WERI-Rb-1 (cell line): Measurements from ENCODE around the gene SLC35G3.

Experiments used
- DNase-seq: peaks from one replicate; pipeline ENCODE4 v3.0.0-alpha.2; 2020
- H3K27ac ChIP-seq: fragments of 250-450 bp; sonication (Bioruptor Pico); 2 replicates; pipeline ENCODE4 v1.5.1; 2020; ENCODE audit warnings: mild to moderate bottlenecking, moderate library complexity
- H3K27me3 ChIP-seq: fragments of 250-450 bp; sonication (Bioruptor Pico); 2 replicates; pipeline ENCODE4 v1.5.1; 2021; ENCODE audit warnings: mild to moderate bottlenecking, low read depth, moderate library complexity; ENCODE audit not compliant: insufficient read depth, severe bottlenecking
- H3K36me3 ChIP-seq: fragments of 250-450 bp; sonication (Bioruptor Pico); 2 replicates; pipeline ENCODE4 v1.5.1; 2020; ENCODE audit warnings: mild to moderate bottlenecking, moderate library complexity
- H3K4me3 ChIP-seq: 2 replicates; pipeline ENCODE4 v1.5.1; 2011; ENCODE audit warnings: low read depth, mild to moderate bottlenecking, control low read depth, low read length
- H3K9me3 ChIP-seq: fragments of 250-450 bp; sonication (Bioruptor Pico); 2 replicates; pipeline ENCODE4 v1.5.1; 2021; ENCODE audit warnings: mild to moderate bottlenecking, moderate library complexity; ENCODE audit not compliant: severe bottlenecking
- TF ChIP-seq, protein P1 (sequence below): IDR thresholded peaks from 2 replicates; pipeline ENCODE4 v1.5.1; 2011; ENCODE audit warnings: low read depth, mild to moderate bottlenecking, control low read depth, inconsistent platforms, low read length

Gene SLC35G3

DNA sequence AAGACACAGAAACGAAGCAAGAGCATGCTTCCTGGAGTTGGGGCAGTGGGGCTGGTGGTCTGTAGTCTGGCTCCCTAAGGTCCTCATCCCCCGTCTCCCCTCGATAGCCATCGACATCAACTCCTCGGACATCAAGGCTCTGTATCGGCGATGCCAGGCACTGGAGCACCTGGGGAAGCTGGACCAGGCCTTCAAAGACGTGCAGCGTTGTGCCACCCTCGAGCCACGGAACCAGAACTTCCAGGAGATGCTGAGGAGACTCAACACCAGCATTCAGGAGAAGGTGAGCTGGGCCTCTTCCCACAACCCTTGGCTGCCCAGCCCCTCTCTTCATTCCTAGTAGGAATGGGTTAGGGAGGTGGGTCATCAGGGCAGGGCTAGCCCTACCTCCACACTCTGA is 44.3 kb downstream of the SLC35G3 start:
- no peaks in the 10 kb centered on the region for H3K27me3 ChIP-seq
- no peak overlapping the region for H3K4me3 ChIP-seq
- H3K36me3 ChIP-seq = no peaks in the 10 kb centered on the region
- no peaks in the 10 kb centered on the region for H3K9me3 ChIP-seq
- no peak for DNase-seq
- TF ChIP-seq, protein P1, sequence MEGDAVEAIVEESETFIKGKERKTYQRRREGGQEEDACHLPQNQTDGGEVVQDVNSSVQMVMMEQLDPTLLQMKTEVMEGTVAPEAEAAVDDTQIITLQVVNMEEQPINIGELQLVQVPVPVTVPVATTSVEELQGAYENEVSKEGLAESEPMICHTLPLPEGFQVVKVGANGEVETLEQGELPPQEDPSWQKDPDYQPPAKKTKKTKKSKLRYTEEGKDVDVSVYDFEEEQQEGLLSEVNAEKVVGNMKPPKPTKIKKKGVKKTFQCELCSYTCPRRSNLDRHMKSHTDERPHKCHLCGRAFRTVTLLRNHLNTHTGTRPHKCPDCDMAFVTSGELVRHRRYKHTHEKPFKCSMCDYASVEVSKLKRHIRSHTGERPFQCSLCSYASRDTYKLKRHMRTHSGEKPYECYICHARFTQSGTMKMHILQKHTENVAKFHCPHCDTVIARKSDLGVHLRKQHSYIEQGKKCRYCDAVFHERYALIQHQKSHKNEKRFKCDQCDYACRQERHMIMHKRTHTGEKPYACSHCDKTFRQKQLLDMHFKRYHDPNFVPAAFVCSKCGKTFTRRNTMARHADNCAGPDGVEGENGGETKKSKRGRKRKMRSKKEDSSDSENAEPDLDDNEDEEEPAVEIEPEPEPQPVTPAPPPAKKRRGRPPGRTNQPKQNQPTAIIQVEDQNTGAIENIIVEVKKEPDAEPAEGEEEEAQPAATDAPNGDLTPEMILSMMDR = no peak
- H3K27ac ChIP-seq = no peak overlapping the region

DNA sequence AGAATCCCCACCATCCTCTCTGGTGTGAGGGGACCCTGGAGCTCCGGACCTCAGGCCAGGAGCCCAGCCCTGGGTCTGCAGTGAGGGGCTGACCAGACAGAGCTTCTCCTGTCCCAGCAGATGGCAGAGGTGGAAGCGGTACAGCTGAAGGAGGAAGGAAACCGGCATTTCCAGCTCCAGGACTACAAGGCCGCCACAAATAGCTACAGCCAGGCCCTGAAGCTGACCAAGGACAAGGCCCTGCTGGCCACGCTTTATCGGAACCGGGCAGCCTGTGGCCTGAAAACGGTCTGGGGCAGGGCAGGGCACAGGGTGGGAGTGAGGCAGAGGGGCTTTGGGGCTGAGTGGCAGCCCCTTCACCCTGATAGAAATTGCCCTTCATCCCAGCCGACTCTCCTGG is 46.0 kb downstream of the SLC35G3 start:
- DNase-seq = no peak
- H3K9me3 ChIP-seq = no peaks in the 10 kb centered on the region
- no peak overlapping the region for H3K27ac ChIP-seq
- H3K27me3 ChIP-seq = no peaks in the 10 kb centered on the region
- no peaks in the 10 kb centered on the region for H3K36me3 ChIP-seq
- H3K4me3 ChIP-seq = no peak overlapping the region
- TF ChIP-seq, protein P1 = no peak

DNA sequence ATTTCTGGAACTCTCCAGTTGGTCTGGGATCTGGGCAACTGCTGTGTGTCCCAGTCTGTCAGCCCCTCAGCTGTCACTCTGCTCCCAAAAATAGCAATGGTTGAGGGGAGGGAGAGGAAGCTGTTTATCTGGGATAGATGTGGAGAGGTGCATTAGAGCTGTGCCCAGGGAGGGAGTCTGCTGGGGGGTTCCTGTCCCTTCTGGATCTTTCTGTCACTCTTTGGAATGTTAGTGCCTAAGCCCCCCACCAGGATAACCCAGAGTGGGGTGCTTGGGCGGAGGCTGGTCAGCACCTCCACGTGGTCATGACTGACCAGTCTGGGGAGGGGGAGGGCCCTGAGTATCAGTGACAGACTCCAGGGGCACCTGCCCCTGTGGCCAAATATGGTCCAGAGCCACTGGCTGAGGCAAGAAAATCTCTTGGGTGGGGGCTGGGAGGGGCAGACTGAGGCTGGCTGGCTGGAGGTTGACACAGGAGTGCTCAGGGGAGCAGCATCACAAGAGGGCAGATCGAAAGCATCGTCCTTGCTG is 46.8 kb downstream of the SLC35G3 start, which contains the start of gene UNC45B:
Gene UNC45B (plus strand): TSS at position 443 of the 531 bp plus-strand sequence. CDS start 447 bp downstream, outside the sequence.
- H3K27me3 ChIP-seq = no peaks in the 10 kb centered on the region
- H3K9me3 ChIP-seq = no peaks in the 10 kb centered on the region
- TF ChIP-seq, protein P1 = no peak
- no peaks in the 10 kb centered on the region for H3K36me3 ChIP-seq
- H3K4me3 ChIP-seq = no peak within 1 kb of the TSS
- H3K27ac ChIP-seq = no peak within 1 kb of the TSS
- DNase-seq = no peak

DNA sequence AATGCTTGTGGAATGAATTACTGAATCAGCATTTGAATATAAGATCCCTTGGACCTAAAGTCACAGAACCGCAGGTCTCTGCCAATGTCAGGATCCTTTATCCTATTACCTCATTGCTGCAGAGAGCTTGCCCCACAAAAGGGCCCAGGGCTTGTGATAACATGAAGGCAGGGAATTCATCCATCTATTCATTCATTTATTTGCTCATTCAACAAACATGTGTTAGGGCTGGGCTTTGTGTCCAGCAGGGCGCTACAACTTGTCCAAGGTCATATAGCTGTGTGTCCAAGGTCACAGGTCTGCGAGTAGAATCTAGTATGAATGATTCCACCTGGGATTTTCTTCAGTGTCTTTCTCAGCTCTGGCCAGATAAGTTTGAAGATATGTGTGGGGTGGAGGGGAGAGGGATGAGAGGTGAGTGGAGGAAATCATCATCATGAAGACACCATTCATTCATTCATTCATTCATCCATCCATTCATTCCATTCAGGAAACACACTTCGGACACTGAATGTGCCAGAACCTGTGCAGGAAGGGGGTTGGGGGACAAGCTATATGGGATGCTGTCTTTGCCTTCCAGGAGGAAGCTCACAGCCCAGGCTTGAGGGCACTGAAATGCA is 47.9 kb downstream of the SLC35G3 start:
- no peak overlapping the region for H3K27ac ChIP-seq
- no peaks in the 10 kb centered on the region for H3K36me3 ChIP-seq
- TF ChIP-seq, protein P1 = no peak
- H3K9me3 ChIP-seq = no peaks in the 10 kb centered on the region
- no peaks in the 10 kb centered on the region for H3K27me3 ChIP-seq
- no peak overlapping the region for H3K4me3 ChIP-seq
- no peak for DNase-seq

DNA sequence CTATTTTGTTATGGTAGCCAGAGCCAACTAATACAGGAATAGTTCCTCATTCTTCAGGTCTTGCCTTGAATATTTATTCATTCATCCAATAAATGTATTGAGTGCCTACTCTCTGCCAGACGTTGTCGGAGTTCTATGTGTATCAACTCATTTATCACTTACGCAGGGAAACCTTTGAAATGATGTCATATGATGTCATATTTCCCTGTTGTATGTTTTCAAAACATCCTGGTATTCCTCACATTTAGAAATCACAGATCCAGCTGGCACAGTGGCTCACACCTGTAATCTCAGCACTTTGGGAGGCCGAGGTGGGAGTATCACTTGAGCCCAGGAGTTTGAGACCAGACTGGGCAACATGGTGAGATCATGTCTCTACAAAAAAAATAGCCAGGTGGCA is 49.4 kb downstream of the SLC35G3 start:
- TF ChIP-seq, protein P1 = no peak

More for the DNA sequence above, 49.4 kb downstream of the SLC35G3 start:
- no peak for DNase-seq
- Histone ChIP-seq H3K9me3 (no peaks in the 10 kb centered on the region), H3K4me3 (no peak overlapping the region), H3K27ac (no peak overlapping the region), H3K27me3 (no peaks in the 10 kb centered on the region), H3K36me3 (peaks cover 4% of the 10 kb centered on the region)
